GM19324 (cell line): Measurements from ENCODE around the gene ITCH.
"Not testable (repeated sequence)": the region's sequence is repeated elsewhere in the genome, so short reads cannot be mapped to it uniquely, and the experiment has no call there.

Experiments
- ATAC-seq: cut with Tn5 transposase; IDR thresholded peaks from one replicate; pipeline ENCODE4 v1.9.1; 2021; ENCODE audit warnings: mild to moderate bottlenecking, moderate library complexity; ENCODE audit not compliant: unreplicated experiment, low FRiP score

Gene ITCH

DNA sequence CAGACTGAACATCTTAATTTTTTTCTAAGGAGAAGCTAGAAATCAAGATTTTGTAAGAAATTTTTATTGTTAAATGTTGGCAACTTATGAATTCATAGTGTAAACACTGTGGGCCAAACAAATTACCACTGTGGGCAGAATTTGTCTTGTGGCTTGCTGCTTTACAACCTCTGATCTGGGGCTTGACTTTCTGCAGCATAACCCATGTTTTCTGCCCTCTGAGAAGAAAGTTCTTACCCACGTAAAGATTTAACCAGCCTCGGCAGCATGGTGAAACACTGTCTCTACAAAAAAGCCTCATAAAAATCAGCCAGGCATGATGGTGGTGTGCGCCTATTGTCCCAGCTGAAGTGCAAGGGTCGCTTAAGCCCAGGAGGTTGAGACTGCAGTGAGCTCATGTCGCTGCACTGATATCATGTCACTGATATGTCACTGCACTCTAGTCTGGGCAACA is 12.9 kb downstream of the ITCH start:
- ATAC-seq = no peak

DNA sequence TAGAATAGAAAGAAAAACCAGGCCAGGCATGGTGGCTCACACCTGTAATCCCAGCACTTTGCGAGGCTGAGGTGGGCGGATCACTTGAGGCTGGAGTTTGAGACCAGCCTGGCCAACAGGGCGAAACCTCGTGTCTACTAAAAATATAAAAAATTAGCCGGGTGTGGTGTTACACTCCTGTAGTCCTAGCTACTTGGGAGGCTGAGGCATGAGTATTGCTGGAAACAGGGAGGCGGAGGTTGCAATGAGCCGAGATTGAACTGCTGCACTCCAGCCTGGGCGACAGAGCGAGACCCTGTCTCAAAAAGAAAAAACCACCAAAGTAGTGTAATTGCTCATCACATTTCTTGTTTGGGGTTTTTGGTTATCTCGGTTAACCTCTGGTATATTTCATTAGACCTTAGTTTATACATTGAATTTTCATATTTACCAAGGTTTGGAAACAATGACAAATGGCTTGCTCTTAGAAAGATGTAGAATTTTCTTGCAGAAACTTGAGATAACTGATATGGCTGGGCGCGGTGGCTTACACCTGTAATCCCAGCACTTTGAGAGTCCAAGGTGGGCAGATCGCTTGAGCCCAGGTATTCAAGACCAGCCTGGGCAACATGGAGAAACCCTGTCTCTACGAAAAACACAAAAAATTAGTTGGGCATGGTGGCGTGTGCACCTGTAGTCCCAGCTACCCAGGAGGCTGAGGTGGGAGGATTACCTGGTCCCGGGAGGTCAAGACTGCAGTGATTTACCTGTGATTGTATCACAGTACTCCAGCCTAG is 14.2 kb downstream of the ITCH start:
- no peak for ATAC-seq

DNA sequence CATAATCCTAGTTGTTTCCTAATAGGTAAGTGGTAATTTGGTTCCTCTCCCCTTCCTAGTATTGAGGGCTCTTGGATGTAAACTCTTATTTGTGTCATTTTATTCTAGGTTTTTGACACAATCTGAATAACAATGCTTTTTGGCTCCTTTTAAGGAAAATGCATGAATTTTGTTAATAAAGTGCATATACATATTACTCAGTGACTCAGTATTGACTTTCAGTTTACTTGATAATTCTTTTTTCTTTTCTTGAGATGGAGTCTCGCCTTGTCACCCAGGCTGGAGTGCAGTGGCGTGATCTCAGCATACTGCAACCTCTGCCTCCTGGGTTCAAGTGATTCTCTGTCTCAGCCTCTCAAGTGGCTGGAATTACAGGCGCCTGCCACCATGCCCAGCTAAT is 19.1 kb downstream of the ITCH start:
- no peak for ATAC-seq

DNA sequence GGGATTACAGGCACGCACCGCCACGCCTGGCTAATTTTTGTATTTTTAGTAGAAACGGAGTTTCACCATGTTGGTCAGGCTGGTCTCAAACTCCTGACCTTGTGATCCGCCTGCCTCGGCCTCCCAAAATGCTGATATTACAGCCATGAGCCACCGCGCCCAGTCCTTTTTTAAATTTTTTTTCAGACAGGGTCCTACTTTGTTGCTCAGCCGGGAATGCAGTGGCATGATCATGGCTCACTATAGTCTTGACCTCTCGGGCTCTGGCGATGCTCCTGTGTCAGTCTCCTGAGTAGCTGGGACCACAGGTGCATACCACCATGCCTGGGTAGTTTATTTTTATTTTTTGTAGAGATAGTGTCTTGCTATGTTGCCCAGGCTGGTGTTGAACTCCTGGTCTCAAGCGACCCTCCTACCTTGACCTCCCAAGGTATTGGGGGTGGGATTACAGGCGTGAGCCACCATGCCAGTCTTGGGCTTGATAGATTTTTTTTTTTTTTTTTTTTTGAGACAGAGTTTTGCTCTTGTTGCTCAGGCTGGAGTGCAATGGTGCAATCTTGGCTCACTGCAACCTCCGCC is 19.9 kb downstream of the ITCH start:
- not testable (repeated sequence) for ATAC-seq

DNA sequence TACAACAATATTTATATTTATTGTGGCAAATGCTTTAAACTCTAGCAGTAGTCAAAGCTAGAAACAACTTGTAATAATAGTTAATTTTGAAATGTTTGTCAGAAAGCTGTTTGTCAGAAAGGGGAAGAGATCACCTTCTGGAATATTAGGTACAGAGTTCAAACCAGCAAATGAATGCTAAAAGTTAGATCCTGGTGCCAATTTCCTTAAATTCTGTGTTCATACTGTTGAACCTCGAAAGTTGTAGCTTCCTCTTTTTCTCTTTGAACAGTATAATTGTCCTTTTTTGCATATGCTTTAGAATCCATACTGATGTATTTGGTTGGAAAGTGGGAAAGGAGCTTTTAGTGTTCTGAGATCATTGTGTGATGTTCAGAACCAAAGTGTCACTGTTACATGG is 22.4 kb downstream of the ITCH start:
- ATAC-seq = no peak

DNA sequence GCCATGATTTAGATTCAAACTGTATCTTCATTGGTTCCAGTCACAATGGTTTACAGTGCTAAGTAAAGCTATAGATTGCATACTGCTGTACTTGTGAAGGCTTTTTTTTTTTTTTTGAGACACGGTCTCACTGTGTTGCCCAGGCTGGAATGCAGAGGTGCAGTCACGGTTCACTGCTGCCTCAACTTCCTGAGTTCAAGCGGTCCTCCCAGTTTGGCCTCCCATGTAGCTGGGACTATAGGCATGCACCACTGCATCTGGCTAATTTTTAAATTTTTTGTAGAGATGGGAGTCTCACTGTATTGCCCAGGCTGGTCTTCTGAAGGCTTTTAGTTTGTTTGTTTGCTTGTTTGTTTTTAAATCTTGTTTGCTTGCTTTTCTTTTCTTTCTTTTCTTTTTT is 24.9 kb downstream of the ITCH start:
- ATAC-seq = no peak

DNA sequence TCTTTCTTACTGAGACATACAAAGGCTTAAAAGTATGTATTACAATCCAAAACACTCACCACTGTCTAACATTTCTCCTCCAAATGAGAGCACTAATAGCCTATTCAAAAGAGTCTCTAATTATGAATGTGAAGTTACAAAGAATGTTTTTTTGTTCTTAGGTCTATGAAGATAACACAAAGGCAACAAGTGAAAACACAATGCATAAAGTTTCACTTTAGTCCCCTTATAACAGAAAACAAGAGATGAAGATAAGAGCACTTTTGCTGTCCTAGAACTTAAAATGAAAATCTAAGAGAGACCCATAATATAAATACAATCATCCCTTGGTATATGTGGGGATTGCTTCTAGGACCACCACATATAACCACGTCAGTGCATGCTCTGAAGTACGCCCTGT is 25.6 kb downstream of the ITCH start:
- no peak for ATAC-seq

DNA sequence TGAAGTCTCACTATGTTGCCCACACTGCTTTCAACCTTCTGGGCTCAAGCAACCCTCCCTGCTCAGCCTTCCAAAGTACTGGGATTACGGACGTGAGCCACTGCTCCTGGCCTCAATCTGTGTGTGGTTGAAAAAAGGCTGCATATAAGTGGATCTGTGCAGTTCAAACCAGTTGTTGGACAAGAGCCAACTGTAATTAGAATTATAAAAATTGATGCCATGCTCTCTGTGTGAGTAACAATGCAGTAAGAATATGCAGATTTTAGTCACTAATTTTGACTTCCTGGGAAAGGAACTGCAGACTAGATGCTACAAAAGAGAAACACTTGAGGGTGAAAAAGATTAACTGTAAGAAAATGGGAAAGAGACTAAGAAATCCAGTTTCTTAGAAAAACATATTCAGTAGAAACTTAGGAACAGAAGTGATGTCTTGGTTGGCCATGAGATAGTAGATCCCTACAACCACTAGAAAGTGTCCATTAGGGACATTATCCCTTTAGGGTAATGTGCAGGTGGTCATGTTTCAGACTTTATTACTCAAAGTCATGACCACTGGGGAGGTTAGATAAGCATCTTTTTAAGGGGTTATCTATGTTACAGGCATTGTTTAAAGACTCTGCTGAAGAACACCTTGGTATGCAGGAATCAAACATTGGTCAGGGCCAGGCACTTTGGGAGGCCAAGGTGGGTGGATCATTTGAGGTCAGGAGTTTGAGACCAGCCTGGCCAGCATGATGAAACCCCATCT is 26.3 kb downstream of the ITCH start:
- ATAC-seq = no peak

DNA sequence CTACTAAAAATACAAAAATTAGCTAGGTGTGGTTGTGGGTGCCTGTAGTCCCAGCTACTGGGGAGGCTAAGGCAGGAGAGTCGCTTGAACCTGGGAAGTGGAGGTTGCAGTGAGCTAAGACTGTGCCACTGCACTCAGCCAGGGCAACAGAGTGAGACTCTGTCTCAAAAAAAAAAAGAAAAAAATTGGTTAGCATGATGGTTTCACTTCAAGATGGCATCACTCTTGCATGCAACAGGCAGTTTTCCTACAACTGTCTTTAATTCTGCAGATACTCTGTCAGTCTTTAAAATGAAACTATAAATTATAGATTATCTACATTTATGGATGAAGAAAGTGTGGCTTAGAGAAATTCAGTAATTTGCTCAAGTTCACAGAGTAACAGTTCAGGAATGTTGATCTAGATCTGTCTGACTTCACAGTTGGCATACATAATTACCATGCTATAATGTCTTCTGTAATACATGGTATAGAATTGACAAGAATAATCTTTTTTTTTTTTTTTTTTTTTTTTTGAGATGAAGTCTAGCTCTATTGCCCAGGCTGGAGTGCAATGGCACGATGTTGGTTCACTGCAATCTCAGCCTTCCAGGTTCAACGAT is 27.0 kb downstream of the ITCH start:
- no peak for ATAC-seq

DNA sequence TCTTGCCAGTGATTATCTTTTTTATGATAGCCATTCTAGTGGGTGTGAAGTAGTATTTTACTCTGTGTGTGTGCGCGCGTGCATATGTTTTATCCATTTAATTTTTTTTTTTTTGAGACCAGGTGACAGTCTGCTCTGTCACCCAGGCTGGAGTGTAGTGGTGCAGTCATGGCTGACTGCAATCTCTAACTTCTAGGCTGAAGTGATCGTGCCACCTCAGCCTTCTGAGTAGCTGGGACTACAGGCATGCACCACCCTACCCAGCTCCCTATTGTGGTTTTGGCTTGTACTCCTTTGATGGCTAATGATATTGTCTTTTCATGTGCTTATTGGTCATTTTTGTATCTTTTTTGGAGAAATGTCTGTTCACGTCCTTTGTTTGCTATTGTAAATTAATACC is 33.3 kb downstream of the ITCH start:
- no peak for ATAC-seq

DNA sequence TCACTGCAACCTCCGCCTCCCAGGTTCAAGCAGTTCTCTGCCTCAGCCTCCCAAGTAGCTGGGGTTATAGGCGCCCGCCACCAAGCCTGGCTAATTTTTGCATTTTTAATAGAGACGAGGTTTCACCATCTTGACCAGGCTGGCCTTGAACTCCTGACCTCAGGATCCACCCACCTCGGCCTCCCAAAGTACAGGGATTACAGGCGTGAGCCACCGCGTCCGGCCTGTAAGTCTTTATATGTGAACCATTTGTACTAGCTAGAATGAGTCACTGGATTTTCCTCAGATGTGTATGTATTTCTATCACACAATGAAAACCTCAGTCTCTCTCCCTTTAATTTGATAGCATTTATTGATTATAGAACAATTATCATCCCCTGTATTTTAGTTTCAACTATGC is 34.0 kb downstream of the ITCH start:
- no peak for ATAC-seq

DNA sequence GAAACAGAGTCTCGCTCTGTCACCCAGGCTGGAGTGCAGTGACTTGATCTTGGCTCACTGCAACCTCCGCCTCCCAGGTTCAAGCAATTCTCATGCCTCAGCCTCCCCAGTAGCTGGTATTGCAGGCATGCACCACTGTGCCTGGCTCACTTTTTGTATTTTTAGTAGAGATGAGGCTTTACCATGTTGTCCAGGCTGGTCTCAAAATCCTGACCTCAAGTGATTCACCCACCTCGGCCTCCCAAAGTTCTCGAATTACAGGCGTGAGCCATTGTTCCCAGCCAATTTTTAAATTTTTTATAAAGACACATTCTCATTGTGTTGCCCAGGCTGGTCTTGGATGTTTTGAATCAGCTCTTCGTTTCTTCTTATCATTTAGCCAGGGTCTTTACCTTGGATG is 37.7 kb downstream of the ITCH start:
- not testable (repeated sequence) for ATAC-seq

DNA sequence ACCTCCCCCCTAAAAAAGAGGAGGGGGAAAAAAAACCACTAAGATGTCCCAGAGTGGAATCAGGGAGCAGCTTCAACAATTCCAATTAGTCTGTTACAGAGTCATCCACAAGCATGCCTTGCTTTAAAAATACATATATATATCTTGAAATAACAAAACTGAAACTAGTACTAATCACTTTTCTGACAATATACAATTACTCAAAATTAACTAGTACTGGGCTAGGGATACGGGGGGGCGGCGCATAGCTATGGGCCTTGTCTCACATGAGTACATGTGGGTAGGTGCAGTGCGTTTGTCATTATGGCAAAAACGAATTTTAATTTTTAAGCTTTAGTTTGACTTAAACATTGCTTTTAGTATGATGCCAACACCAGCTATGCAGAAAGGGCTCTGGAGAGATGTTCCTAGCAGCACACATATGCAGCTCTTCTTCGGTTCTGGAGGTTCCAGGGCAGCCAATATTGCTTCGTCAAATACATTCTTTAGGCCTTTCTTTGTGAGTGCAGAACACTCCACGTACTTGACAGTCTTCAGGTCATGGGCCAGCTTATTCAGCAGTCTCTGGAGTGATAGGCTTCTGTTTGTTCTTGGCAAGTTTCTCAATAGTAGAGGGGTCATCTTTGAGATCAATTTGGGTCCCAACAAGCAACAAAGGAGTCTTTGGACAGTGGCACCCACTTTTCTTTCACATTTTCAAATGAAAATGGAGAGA is 38.8 kb downstream of the ITCH start:
- ATAC-seq = no peak

DNA sequence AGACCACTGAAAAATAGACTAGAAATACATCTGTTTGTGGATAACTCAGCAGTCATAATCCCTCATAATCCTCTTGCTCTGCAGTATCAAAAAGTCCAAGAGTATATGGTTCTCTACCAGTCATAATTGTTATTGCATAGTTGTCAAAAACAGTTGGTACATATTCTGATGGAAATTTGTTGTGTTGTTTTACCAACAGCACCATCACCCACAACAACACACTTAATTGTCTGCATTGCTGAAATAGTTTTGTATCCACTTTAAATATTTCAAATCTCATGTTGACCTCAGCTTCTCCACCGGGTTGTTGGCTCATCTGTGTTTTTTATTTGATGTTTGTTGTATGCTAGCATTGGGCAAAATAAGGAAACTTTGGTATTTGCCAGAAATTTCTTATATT is 39.4 kb downstream of the ITCH start:
- no peak for ATAC-seq

DNA sequence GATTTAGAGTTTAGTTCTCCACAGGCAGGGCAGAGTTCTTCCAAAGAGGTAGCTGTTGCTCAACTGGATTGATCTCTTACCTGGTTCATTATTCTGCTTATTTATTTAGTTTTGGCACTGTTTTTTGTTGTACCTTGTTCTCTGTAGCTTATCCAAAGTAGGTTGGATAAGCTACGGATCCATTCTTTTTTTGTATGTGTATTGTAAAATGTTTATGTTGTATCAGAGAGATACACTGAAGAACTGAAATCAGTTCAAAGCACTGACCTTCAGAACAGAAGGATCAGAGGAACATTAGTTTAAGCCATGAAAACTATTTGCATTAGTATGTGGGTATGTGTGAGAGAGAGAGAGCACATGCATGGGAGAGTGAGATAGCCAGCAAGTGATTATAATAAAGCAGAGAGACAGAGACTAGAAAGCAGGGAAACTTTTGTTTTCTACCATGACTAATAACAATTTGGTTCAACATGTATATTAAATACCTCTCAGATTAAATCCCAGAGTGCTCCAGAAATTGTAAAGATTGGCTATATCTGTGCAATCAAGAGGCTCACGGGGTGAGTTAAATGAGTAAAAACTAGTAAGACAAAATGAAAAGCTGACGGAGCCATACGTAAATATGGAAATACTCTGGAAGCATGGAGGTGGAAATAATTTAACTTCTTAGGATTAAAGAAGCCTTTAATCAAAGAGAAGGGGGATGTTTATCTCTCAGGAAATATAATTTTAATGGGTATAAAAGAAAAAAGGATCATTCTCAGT is 40.2 kb downstream of the ITCH start:
- ATAC-seq = no peak

DNA sequence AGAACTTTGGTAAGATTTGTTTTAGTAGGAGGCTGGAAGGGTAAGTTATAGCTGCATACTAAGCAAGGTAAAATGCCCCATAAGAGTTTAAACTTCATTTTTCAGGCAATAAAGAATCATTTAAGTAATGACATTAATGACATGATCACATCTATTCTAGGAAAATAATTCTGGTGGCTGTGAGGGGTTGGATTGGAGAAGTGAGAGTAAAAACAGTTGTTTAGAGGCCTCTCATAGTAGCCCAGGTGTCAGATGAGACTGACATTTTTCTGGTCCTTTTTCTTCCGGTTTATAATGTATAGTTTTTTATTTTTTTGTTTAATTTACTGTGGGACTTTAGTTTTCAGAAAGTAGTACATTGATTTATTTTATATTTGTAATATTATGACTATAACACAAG is 40.8 kb downstream of the ITCH start:
- ATAC-seq = no peak

DNA sequence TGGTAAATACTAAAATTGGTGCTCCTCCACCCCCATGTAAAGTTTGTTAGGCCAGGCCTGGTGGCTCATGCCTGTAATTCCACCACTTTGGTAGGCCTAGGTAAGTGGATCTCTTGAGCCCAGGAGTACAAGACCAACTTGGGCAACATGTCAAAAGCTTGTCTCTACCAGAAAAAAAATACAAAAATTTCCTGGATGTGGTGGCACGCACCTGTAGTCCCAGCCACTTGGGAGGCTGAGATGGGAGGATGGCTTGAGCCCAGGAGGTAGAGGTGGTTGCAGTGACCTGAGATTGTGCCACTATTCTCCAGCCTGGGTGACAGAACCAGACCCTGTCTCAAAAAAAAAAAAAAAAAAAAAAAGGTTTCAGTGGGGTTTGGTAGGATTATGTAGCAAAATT is 41.7 kb downstream of the ITCH start:
- ATAC-seq = no peak

DNA sequence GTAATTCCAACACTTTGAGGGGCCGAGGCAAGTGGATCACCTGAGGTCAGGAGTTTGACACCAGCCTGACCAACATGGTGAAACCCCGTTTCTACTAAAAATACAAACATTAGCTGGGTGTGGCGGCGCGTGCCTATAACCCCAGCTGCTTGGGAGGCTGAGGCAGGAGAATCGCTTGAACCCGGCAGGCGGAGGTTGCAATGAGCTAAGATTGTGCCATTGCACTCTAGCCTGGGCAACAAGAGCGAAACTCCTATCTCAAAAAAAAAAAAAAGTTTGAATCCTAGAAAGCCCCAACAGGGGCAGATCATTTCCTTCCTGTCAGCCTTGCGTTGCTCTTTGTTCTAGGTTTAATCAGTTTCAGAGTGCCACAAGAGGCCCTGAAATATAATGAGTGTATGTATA is 42.2 kb downstream of the ITCH start:
- ATAC-seq = not testable (repeated sequence)

DNA sequence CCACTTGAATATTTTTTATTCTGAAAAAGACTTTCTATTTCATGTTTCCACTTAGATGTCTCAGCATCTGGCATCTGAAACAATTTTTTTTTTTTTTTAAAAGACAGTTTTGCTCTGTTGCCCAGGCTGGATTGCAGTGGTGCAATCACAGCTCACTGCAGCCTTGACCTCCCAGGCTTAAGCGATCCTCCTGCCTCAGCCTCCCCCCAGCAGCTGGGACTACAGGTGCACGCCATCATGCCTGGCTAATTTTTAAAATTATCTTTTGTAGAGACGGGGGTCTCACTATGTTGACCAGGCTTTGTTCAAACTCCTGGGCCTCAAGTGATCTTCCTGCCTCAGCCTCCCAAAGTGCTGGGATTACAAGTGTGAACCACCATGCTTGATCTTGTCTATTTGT is 42.9 kb downstream of the ITCH start:
- ATAC-seq = not testable (repeated sequence)

DNA sequence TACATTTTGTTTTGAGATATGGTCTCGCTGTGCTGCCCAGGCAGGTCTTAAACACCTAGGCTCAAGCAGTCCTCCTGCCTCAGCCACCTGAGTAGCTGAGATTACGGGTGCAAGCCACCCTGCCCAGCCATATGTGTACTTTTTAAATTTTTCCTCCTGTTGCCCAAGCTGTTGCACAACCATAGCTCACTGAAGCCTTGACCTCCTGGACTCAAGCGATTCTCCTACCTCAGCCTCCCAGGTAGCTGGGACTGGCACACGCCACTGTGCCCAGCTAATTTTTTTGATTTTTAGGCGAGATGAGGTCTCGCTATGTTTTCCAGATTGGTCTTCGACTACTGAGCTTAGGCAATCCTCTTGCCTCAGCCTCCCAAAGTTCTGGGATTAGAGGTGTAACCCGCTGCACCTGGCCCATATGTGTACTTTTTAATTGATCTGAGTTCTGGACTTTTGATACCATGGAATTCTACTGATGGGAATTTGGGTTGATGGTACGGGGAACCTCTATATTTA is 44.9 kb downstream of the ITCH start:
- no peak for ATAC-seq
